OCI-LY7 (cell line): Measurements from ENCODE around the gene ZBTB20. TPM values are rescaled to one million over a fixed set of nuclear protein-coding genes. Genes with fewer than 3 reads are reported as not detected.
"Not testable (repeated sequence)": the region's sequence is repeated elsewhere in the genome, so short reads cannot be mapped to it uniquely, and the experiment has no call there.

Experiments used
- BruUV-seq: library from RNA; stranded (reverse); fragments of 400-500 nt; replicated peaks from 2 replicates; lab custom pipeline; 2021; lab: Mats Ljungman, UMichigan
- CTCF ChIA-PET: fragments of 300-600 bp; sonication (Branson Sonifier 250); formaldehyde crosslinking; loops from one replicate; lab custom pipeline; 2022; ENCODE audit warnings: antibody characterized with exemption; ENCODE audit not compliant: unreplicated experiment; lab: Charles Lee
- POLR2A ChIA-PET: fragments of 300-600 bp; sonication (Branson Sonifier 250); formaldehyde crosslinking; loops from one replicate; lab custom pipeline; 2022; ENCODE audit warnings: antibody characterized with exemption; lab: Charles Lee
- DNase-seq: peaks from one replicate; pipeline ENCODE4 v3.0.0-alpha.2; 2015; ENCODE audit warnings: low spot score
- H2AFZ ChIP-seq: fragments of 200-600 bp; sonication (generic), shearing (Covaris generic); 2 replicates; pipeline ENCODE4 v1.6.1; 2014; ENCODE audit warnings: mild to moderate bottlenecking, antibody characterized with exemption, low read length, moderate library complexity
- H3K27ac ChIP-seq: fragments of 200-600 bp; sonication (generic); 2 replicates; pipeline ENCODE4 v1.5.1; 2014; ENCODE audit warnings: mixed run types, low read depth, mild to moderate bottlenecking, moderate library complexity, low read length, inconsistent platforms; ENCODE audit not compliant: poor library complexity, severe bottlenecking
- H3K36me3 ChIP-seq: fragments of 200-600 bp; sonication (generic); 2 replicates; pipeline ENCODE4 v1.6.1; 2014; ENCODE audit warnings: mild to moderate bottlenecking, antibody characterized with exemption, low read length, moderate library complexity, mixed read lengths; ENCODE audit not compliant: insufficient read depth
- H3K4me1 ChIP-seq: fragments of 200-600 bp; sonication (generic); 2 replicates; pipeline ENCODE4 v1.5.1; 2014; ENCODE audit warnings: mild to moderate bottlenecking, low read length; ENCODE audit not compliant: insufficient read depth, poor library complexity, severe bottlenecking
- H3K4me2 ChIP-seq: fragments of 200-600 bp; sonication (generic); 2 replicates; pipeline ENCODE4 v1.6.1; 2014; ENCODE audit warnings: mild to moderate bottlenecking, low read length
- H3K4me3 ChIP-seq: fragments of 200-600 bp; sonication (generic); 2 replicates; pipeline ENCODE4 v1.5.1; 2014; ENCODE audit warnings: mild to moderate bottlenecking, low read depth, low read length; ENCODE audit not compliant: poor library complexity, severe bottlenecking
- H3K79me2 ChIP-seq: fragments of 200-600 bp; sonication (generic); 2 replicates; pipeline ENCODE4 v1.6.1; 2016; ENCODE audit warnings: low read depth, mild to moderate bottlenecking, low read length, moderate library complexity, mixed read lengths; ENCODE audit not compliant: insufficient read depth
- H3K9me2 ChIP-seq: fragments of 200-600 bp; sonication (generic); 2 replicates; pipeline ENCODE4 v1.6.1; 2016; ENCODE audit warnings: mild to moderate bottlenecking, low read length, mixed read lengths; ENCODE audit not compliant: insufficient read depth
- H3K9me3 ChIP-seq: fragments of 200-600 bp; sonication (generic); 2 replicates; pipeline ENCODE4 v1.6.1; 2014; ENCODE audit warnings: mild to moderate bottlenecking, mixed run types, low read length, mixed read lengths
- H4K20me1 ChIP-seq: fragments of 200-600 bp; sonication (generic); 2 replicates; pipeline ENCODE4 v1.6.1; 2014; ENCODE audit warnings: mild to moderate bottlenecking, antibody characterized with exemption, low read length, moderate library complexity, mixed read lengths; ENCODE audit not compliant: insufficient read depth
- EZH2phosphoT487 ChIP-seq: fragments of 200-600 bp; sonication (generic); IDR thresholded peaks from 2 replicates; pipeline ENCODE4 v1.6.1; 2018; ENCODE audit warnings: low read depth, borderline replicate concordance, mild to moderate bottlenecking, mixed run types, antibody characterized with exemption, low read length, moderate library complexity, mixed read lengths
- intact Hi-C: fragments of 100-400 bp; cut with micrococcal nuclease; formaldehyde crosslinking; loops from one replicate; pipeline ENCODE4 v1.10.0; 2022; ENCODE audit not compliant: unreplicated experiment
- total RNA-seq, 2 experiments: library from RNA; depleted of rRNA in 1 of 2; stranded (reverse); fragments of >200 nt in 1 of 2; shearing (Covaris generic) in 1 of 2; gene quantifications; 2 replicates each; pipeline ENCODE4 v1.2.3, GENCODE V29; 2014 to 2022
- TF ChIP-seq, protein P1 (sequence below): fragments of 200-600 bp; sonication (generic); conservative IDR thresholded peaks from 2 replicates; pipeline ENCODE4 v1.5.1; 2014; ENCODE audit warnings: mild to moderate bottlenecking, antibody characterized with exemption, low read length, moderate library complexity, mixed read lengths

ZBTB20 gene
- total RNA-seq, 2 experiments from 2014 or later = 5.5 to 11.8 TPM

DNA sequence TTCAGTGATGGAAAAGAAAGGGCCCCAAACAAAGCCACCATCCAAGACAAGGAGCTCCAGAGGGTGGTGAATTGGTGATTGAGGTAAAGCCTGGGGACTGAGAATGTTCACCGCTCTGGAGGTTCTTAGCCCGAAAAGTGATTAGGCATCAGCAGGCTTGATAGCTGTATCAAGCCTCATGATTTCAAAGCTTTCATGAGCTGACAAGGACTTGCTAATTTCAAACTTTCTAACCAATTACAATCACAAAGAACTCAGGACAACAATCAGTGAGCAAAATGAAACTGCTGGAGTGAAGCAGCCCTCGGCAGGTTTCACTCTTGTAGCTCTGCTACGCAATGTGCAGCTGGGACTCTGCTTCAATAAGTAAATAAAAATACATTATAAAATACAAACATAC, 461.9 kb downstream of the ZBTB20 start:
- H3K4me2 ChIP-seq = no peak overlapping the region
- intact Hi-C loops = no loop called here
- H2AFZ ChIP-seq = no peak overlapping the region
- DNase-seq = no peak
- no TSS peak for BruUV-seq
- no peak overlapping the region for H3K4me3 ChIP-seq
- no peak for TF ChIP-seq EZH2phosphoT487
- TF ChIP-seq, protein P1, sequence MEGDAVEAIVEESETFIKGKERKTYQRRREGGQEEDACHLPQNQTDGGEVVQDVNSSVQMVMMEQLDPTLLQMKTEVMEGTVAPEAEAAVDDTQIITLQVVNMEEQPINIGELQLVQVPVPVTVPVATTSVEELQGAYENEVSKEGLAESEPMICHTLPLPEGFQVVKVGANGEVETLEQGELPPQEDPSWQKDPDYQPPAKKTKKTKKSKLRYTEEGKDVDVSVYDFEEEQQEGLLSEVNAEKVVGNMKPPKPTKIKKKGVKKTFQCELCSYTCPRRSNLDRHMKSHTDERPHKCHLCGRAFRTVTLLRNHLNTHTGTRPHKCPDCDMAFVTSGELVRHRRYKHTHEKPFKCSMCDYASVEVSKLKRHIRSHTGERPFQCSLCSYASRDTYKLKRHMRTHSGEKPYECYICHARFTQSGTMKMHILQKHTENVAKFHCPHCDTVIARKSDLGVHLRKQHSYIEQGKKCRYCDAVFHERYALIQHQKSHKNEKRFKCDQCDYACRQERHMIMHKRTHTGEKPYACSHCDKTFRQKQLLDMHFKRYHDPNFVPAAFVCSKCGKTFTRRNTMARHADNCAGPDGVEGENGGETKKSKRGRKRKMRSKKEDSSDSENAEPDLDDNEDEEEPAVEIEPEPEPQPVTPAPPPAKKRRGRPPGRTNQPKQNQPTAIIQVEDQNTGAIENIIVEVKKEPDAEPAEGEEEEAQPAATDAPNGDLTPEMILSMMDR = no peak
- H3K9me2 ChIP-seq = no peaks in the 10 kb centered on the region
- no peaks in the 10 kb centered on the region for H3K36me3 ChIP-seq
- no peaks in the 10 kb centered on the region for H3K79me2 ChIP-seq
- ChIA-PET CTCF (no interaction called here), POLR2A (interaction anchor here (1.1 kb wide), 1 partner anchor 9 kb away, joined by 3 read pairs; no protein-coding TSS in a partner anchor)
- H4K20me1 ChIP-seq = no peaks in the 10 kb centered on the region
- H3K4me1 ChIP-seq = no peaks in the 10 kb centered on the region
- no peak overlapping the region for H3K27ac ChIP-seq
- no peaks in the 10 kb centered on the region for H3K9me3 ChIP-seq

DNA sequence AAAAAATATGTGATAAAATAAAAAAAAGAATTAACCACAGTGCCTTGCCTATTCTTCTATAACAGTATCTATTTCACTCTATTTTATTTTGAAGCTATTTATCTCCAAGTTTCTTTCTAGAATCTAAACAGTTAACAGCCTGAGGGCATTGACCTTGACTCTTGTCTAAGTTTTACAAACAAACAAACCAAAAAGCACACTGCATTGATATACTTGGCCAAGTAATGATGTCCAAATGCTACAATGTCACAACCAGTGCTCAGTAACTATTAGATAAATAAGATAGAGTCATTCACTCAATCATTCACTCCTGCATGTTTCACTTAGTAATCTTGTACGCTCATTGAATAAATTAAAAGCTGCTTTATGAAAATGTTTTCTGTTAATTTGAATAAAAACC, 466.8 kb downstream of the ZBTB20 start:
- Histone ChIP-seq H3K79me2 (no peaks in the 10 kb centered on the region), H3K36me3 (no peaks in the 10 kb centered on the region), H3K4me1 (no peaks in the 10 kb centered on the region), H3K27ac (no peak overlapping the region), H2AFZ (no peak overlapping the region), H3K4me2 (no peak overlapping the region), H3K9me3 (no peaks in the 10 kb centered on the region), H3K9me2 (no peaks in the 10 kb centered on the region), H3K4me3 (no peak overlapping the region), H4K20me1 (no peaks in the 10 kb centered on the region)
- ChIA-PET CTCF (no interaction called here), POLR2A (interaction anchor here (1.3 kb wide), 1 partner anchor 11 kb away, joined by 4 read pairs; no protein-coding TSS in a partner anchor)
- DNase-seq = no peak
- BruUV-seq = no TSS peak
- TF ChIP-seq, protein P1 = no peak
- no peak for TF ChIP-seq EZH2phosphoT487
- intact Hi-C loops = no loop called here

DNA sequence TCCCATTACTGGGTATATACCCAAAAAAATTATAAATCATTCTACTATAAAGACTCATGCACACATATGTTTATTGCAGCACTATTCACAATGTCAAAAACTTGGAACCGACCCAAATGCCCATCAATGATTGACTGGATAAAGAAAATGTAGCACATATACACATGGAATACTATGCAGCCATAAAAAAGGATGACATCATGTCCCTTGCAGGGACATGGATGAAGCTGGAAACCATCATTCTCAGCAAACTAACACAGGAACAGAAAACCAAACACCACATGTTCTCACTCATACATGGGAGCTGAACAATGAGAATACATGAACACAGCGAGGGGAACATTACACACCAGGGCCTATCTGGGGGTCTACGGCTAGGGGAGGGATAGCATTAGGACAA, 467.3 kb downstream of the ZBTB20 start:
- DNase-seq, H3K4me3 ChIP-seq, H3K27ac ChIP-seq, H3K36me3 ChIP-seq, H3K9me2 ChIP-seq, intact Hi-C loops, H3K4me1 ChIP-seq, H2AFZ ChIP-seq, H4K20me1 ChIP-seq, H3K79me2 ChIP-seq, H3K9me3 ChIP-seq, BruUV-seq, H3K4me2 ChIP-seq, CTCF ChIA-PET: not testable (repeated sequence)
- POLR2A ChIA-PET = interaction anchor here (1.3 kb wide), 1 partner anchor 10 kb away, joined by 4 read pairs; no protein-coding TSS in a partner anchor
